Suppressor macrophage treated with lipopolysaccharide for 4 hours (primary cell): ENCODE results near the gene PTPN20.

Experiments
- DNase-seq: peaks from one replicate; pipeline ENCODE4 v3.0.0-alpha.2; 2020

The PTPN20 gene

GRCh38 chr10:47050618-47051455 is 139.6 kb downstream of the PTPN20 start:
- no peak for DNase-seq

DNA sequence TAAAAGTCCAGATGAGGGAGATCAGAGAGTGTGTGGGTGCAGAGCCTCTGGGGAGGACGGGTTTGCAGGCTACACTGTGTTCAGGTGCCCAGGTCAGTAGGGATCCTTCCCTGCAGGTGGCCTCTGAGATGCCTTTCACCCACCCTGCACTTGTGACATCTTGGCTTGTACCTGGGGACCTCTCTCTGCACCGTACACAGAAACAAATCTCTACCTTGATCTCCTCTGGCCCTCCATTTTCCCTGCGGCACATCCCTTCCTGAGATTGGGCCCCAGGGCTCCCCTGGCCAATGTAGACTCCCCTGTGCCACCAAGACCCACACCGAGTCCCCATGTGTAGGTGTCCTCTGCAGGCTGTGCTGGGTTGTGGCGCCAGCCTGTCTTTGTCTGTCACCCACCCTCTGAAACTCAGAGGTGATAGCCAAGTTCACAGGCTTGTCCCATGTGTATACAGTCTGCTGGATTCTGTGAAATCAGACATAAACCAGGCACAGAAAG is 140.6 kb downstream of the PTPN20 start:
- no peak for DNase-seq
